Left lung (tissue), 14 donors: ENCODE data around the gene SLC36A4. TPM values are rescaled to one million over a fixed set of nuclear protein-coding genes. Genes with fewer than 3 reads are reported as not detected.
"Not testable (repeated sequence)": the region's sequence is repeated elsewhere in the genome, so short reads cannot be mapped to it uniquely, and the experiment has no call there.

Experiments used
- ATAC-seq: fragments of 200-7000 bp; cut with Tn5 transposase; one replicate; pipeline ENCODE4 v1.9.1; 2020; ENCODE audit warnings: moderate library complexity
- DNase-seq, 4 donors: peaks; one replicate each; pipeline ENCODE4 v3.0.0-alpha.2; 2013 to 2020
- H3K27ac ChIP-seq, 2 donors: fragments of 200-600 bp; sonication (generic) in 1 of 2; one replicate each; pipeline versions ENCODE4 v1.5.0 to v1.8.0; 2020 to 2021
- H3K27me3 ChIP-seq, 2 donors: fragments of 200-600 bp; sonication (generic) in 1 of 2; one replicate each; pipeline versions ENCODE4 v1.5.0 to v1.8.0; 2020 to 2021
- H3K36me3 ChIP-seq, 2 donors: fragments of 200-600 bp; sonication (generic) in 1 of 2; one replicate each; pipeline versions ENCODE4 v1.5.0 to v1.8.0; 2020 to 2021
- H3K4me1 ChIP-seq, 2 donors: fragments of 200-600 bp; one replicate each; pipeline ENCODE4 v1.8.0; 2021
- H3K4me3 ChIP-seq, 2 donors: fragments of 200-600 bp; sonication (generic) in 1 of 2; one replicate each; pipeline versions ENCODE4 v1.5.0 to v1.8.0; 2020 to 2021; ENCODE audit warnings: mild to moderate bottlenecking in 1 of 2
- H3K9me3 ChIP-seq, 2 donors: fragments of 200-600 bp; sonication (generic) in 1 of 2; one replicate each; pipeline versions ENCODE4 v1.5.0 to v1.8.0; 2020 to 2021
- CTCF ChIP-seq, 2 donors: fragments of 200-600 bp; sonication (generic) in 1 of 2; IDR thresholded peaks; one replicate each; pipeline versions ENCODE4 v1.5.0 to v1.8.0; 2021; ENCODE audit warnings: antibody characterized with exemption in 2 of 2
- intact Hi-C, 2 donors: fragments of 100-400 bp; cut with DNase I; formaldehyde crosslinking; loops; one replicate each; pipeline versions ENCODE4 v1.11.2 to v1.14.2; 2022
- long read RNA-seq, 12 donors: library from polyadenylated mRNA in 2 of 12; unstranded in 2 of 12; transcript quantifications; one replicate each; pipeline ENCODE4 v2.0.0 and lab custom pipeline, GENCODE V29; 2019 to 2026
- polyA plus RNA-seq, 6 donors: library from polyadenylated mRNA; unstranded; fragments of 120-200 nt; gene quantifications; one replicate each; pipeline ENCODE4 v1.2.1, GENCODE V29; 2013; ENCODE audit not compliant: insufficient read length in 6 of 6
- total RNA-seq, 2 donors: library from RNA; stranded (reverse); fragmentation: NEBNext Ultra II Directional; extraction: Animal tissue kit (Norgen Biotek cat#: 25700); gene quantifications; one replicate each; pipeline ENCODE4 v1.2.1, GENCODE V29; 2021
- donor health status: DM: no; HTN: yes; CAD: no.
- donor health status: DM: no; HTN: no; CAD: no.

The SLC36A4 gene
- 10 to 100 TPM; 10.3 to 29.4 TPM for total RNA-seq
- 10 to 100 TPM; 11.1 to 22.3 (median 19.0) TPM for polyA plus RNA-seq
- long read RNA-seq, donor 1, full-length matches to known transcripts, result 1 of 1 reads
- long read RNA-seq, donor 1, partial matches to known transcripts, result 0 of 1 reads
- long read RNA-seq, donor 1, other reads (novel, unspliced or antisense), result 0 of 1 reads
- long read RNA-seq, donor 2, full-length matches to known transcripts, result 3 of 3 reads
- long read RNA-seq, donor 2, partial matches to known transcripts, result 0 of 3 reads
- long read RNA-seq, donor 2, other reads (novel, unspliced or antisense), result 0 of 3 reads
- long read RNA-seq, donor 3, full-length matches to known transcripts, result 1 of 1 reads
- long read RNA-seq, donor 3, partial matches to known transcripts, result 0 of 1 reads
- long read RNA-seq, donor 3, other reads (novel, unspliced or antisense), result 0 of 1 reads
- long read RNA-seq, donor 4, result 0 reads
- long read RNA-seq, donor 5, full-length matches to known transcripts, result 2 of 7 reads
- long read RNA-seq, donor 5, partial matches to known transcripts, result 5 of 7 reads
- long read RNA-seq, donor 5, other reads (novel, unspliced or antisense), result 0 of 7 reads
- long read RNA-seq, donor 6, full-length matches to known transcripts, result 3 of 3 reads
- long read RNA-seq, donor 6, partial matches to known transcripts, result 0 of 3 reads
- long read RNA-seq, donor 6, other reads (novel, unspliced or antisense), result 0 of 3 reads
- long read RNA-seq, donor 7, full-length matches to known transcripts, result 1 of 1 reads
- long read RNA-seq, donor 7, partial matches to known transcripts, result 0 of 1 reads
- long read RNA-seq, donor 7, other reads (novel, unspliced or antisense), result 0 of 1 reads
- long read RNA-seq, donor 8, full-length matches to known transcripts, result 1 of 1 reads
- long read RNA-seq, donor 8, partial matches to known transcripts, result 0 of 1 reads
- long read RNA-seq, donor 8, other reads (novel, unspliced or antisense), result 0 of 1 reads
- long read RNA-seq, donor 9, result 0 reads
- long read RNA-seq, donor 10, partial matches to known transcripts, result 2 of 3 reads
- long read RNA-seq, donor 10, other reads (novel, unspliced or antisense), result 1 of 3 reads
- long read RNA-seq, donor 11, full-length matches to known transcripts, result 9 of 9 reads
- long read RNA-seq, donor 11, partial matches to known transcripts, result 0 of 9 reads
- long read RNA-seq, donor 11, other reads (novel, unspliced or antisense), result 0 of 9 reads
- long read RNA-seq, donor 12, full-length matches to known transcripts, result 4 of 4 reads
- long read RNA-seq, donor 12, partial matches to known transcripts, result 0 of 4 reads
- long read RNA-seq, donor 12, other reads (novel, unspliced or antisense), result 0 of 4 reads

DNA sequence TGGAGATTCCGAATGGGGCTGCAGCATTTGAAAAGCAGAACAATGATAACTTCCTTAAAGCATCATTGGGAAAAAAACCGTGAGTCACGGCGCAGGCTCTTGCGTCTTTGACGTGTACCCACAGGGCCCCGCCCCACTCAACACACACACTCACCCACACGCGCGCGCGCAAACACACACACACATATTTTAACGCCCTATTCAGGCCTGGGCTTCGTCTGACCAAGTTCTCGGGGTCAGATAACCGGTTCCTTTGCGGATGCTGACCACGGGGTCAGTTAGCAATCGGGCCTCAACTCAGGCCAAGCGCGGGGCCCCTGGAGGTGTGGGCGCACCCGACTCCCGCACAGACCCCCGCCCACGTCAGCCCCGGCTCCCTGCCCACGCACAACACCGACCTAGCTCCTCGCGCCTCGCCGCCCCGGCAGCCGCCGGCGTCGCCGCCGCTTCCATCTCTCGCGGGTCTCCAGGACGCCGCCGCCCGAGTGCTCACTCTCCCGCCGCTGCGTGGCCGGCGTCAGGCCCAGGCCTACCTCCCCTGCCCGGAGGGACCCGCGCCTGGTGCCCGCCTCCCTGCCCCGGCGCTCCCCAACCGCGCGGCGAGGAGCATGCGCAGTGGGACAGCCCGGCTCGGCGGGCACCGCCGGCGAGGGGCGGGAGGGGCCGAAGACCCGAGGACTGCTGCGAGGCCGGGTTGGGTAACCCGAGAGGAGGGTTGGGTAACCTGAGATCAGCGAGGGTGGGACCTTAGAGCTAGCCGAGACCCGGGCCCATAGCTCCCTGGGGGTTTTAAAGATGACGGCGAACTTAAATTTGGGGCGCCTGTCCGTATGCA is at the start of gene SLC36A4:
Gene SLC36A4, minus strand, starts transcription at position 612 of the 835 bp plus-strand sequence. Its CDS starts 159 bp downstream, at position 453.
- H3K36me3 ChIP-seq, result no peaks in the 10 kb centered on the region
- H3K27ac ChIP-seq, result peak within 1 kb of the TSS; percentile 98 to 99
- peak within 1 kb of the TSS; percentile 68 to 76 for H3K4me3 ChIP-seq
- no peak for TF ChIP-seq CTCF (IDR thresholded peaks at IDR 0.05)
- intact Hi-C loops, result no loop called here
- peaks cover 0 to 54% of the 10 kb centered on the region in 2 donors for H3K4me1 ChIP-seq
- ATAC-seq (peak; percentile 97), DNase-seq (peak; percentile 81 to 96 (median 92))
- no peaks in the 10 kb centered on the region for H3K27me3 ChIP-seq
- no peaks in the 10 kb centered on the region for H3K9me3 ChIP-seq

DNA sequence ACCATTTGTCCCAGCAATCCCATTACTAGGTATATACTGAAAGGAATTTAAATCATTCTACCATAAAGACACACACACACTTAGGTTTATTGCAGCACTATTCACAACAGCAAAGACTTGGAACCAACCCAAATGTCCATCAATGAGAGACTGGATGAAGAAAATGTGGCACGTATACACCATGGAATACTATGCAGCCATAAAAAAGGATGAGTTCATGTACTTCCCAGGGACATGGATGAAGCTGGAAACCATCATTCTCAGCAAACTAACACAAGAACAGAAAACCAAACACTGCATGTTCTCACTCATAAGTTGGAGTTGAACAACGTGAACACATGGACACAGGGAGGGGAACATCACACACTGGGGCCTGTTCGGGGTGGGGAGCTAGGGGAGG is 49.0 kb upstream of the SLC36A4 start:
- H3K9me3 ChIP-seq, H3K27me3 ChIP-seq, ATAC-seq, H3K4me3 ChIP-seq, H3K4me1 ChIP-seq, intact Hi-C loops, H3K27ac ChIP-seq, H3K36me3 ChIP-seq, DNase-seq: not testable (repeated sequence)

DNA sequence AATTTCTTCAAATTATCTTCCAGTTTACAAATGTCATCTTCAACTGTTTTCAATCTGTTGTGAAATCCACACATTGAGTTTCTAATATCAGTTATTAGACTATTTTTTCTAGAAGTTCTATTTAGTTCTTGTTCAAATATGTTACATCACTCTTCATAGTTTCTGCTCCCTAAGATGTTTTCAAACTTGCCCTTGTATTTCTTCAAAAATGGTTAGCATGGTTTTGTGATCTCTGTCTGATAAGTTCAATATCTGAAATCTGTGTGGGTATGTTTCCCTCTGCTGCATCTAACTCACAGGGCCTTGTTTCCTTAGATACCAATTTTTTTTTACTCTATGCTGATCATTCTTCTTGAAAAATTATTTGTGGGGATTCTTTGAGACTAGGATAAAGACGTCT is 46.2 kb upstream of the SLC36A4 start:
- ATAC-seq (no peak), DNase-seq (no peak)
- no peak overlapping the region for H3K4me3 ChIP-seq
- TF ChIP-seq CTCF (IDR thresholded peaks at IDR 0.05), result no peak
- H3K27me3 ChIP-seq, result no peaks in the 10 kb centered on the region
- intact Hi-C loops, result no loop called here
- H3K27ac ChIP-seq, result no peak overlapping the region
- H3K9me3 ChIP-seq, result no peaks in the 10 kb centered on the region
- H3K36me3 ChIP-seq, result no peaks in the 10 kb centered on the region
- H3K4me1 ChIP-seq, result no peaks in the 10 kb centered on the region

- Histone ChIP-seq H3K27me3 (no peaks in the 10 kb centered on the region), H3K27ac (no peak overlapping the region), H3K4me3 (no peak overlapping the region), H3K9me3 (no peaks in the 10 kb centered on the region), H3K36me3 (no peaks in the 10 kb centered on the region), H3K4me1 (no peaks in the 10 kb centered on the region)
- no peak for ATAC-seq
- no peak for DNase-seq
- intact Hi-C loops, result loop anchor here in 1 of 2 donors (10.0 kb wide), 1 partner anchor 305 kb away; the partner anchor contains the start of gene SMCO4
- TF ChIP-seq CTCF (IDR thresholded peaks at IDR 0.05), result no peak
Observed at GRCh38 chr11:93239966-93240365, 42.2 kb upstream of the SLC36A4 start.
